GM18511 (cell line): Measurements from ENCODE around the gene RHEBL1.

Experiments
- ATAC-seq: cut with Tn5 transposase; IDR thresholded peaks from one replicate; pipeline ENCODE4 v1.9.1; 2021; ENCODE audit warnings: mild to moderate bottlenecking, moderate library complexity; ENCODE audit not compliant: unreplicated experiment

The RHEBL1 gene

GRCh38 chr12:49038291-49038955, 31.4 kb downstream of the RHEBL1 start:
- no peak for ATAC-seq

GRCh38 chr12:49037947-49038237, 31.9 kb downstream of the RHEBL1 start:
- ATAC-seq = no peak

- no peak for ATAC-seq
These were observed 32.5 kb downstream of the RHEBL1 start for GRCh38 chr12:49037111-49037946.

- no peak for ATAC-seq
These were observed 33.8 kb downstream of the RHEBL1 start for GRCh38 chr12:49036029-49036428.

- ATAC-seq = no peak
These were observed 35.5 kb downstream of the RHEBL1 start for GRCh38 chr12:49034286-49034622.

GRCh38 chr12:49033611-49034285, 36.0 kb downstream of the RHEBL1 start:
- ATAC-seq = no peak

- no peak for ATAC-seq
These were observed 36.9 kb downstream of the RHEBL1 start for GRCh38 chr12:49032679-49033447.

- no peak for ATAC-seq
These were observed 37.5 kb downstream of the RHEBL1 start for GRCh38 chr12:49032276-49032675.

- ATAC-seq = no peak
These were observed 38.1 kb downstream of the RHEBL1 start for GRCh38 chr12:49031573-49032161.

- no peak for ATAC-seq
These were observed 38.8 kb downstream of the RHEBL1 start for GRCh38 chr12:49030714-49031572.

- ATAC-seq = no peak
These were observed 39.7 kb downstream of the RHEBL1 start for GRCh38 chr12:49030119-49030518.

GRCh38 chr12:49028666-49029275, 41.0 kb downstream of the RHEBL1 start:
- no peak for ATAC-seq

GRCh38 chr12:49027846-49028555, 41.8 kb downstream of the RHEBL1 start:
- ATAC-seq = no peak

- ATAC-seq = no peak
These were observed 42.9 kb downstream of the RHEBL1 start for GRCh38 chr12:49026678-49027480.

GRCh38 chr12:49026101-49026500, 43.7 kb downstream of the RHEBL1 start:
- no peak for ATAC-seq

GRCh38 chr12:49025463-49025862, 44.3 kb downstream of the RHEBL1 start:
- no peak for ATAC-seq

GRCh38 chr12:49024543-49024942, 45.2 kb downstream of the RHEBL1 start:
- no peak for ATAC-seq

GRCh38 chr12:49023812-49024211, 46.0 kb downstream of the RHEBL1 start:
- ATAC-seq = no peak
